ENCODE data around the gene CTNNA3.

DNA sequence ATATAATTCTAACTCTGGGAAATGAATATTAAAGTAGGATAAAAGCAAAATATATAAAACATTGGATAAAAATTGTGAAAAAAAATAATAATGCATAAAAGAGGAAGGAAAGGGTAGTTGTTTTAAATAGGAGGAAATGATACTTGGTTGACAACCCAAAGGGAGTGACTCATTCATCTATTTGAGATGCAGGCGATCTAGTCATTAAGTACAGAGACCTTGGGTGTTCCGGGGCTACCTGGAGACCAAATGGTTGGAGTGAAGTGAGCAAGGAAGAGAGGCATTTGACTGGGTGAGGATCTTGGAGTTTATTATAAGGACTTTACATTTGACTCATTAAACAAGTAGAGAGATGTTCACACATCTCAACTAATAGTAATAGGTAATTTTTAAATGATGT, 659.2 kb downstream of the CTNNA3 start:
- TF ChIP-seq, protein P1, sequence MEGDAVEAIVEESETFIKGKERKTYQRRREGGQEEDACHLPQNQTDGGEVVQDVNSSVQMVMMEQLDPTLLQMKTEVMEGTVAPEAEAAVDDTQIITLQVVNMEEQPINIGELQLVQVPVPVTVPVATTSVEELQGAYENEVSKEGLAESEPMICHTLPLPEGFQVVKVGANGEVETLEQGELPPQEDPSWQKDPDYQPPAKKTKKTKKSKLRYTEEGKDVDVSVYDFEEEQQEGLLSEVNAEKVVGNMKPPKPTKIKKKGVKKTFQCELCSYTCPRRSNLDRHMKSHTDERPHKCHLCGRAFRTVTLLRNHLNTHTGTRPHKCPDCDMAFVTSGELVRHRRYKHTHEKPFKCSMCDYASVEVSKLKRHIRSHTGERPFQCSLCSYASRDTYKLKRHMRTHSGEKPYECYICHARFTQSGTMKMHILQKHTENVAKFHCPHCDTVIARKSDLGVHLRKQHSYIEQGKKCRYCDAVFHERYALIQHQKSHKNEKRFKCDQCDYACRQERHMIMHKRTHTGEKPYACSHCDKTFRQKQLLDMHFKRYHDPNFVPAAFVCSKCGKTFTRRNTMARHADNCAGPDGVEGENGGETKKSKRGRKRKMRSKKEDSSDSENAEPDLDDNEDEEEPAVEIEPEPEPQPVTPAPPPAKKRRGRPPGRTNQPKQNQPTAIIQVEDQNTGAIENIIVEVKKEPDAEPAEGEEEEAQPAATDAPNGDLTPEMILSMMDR (IDR thresholded peaks at IDR 0.05), result no peak
- TF ChIP-seq POLR2A (IDR thresholded peaks at IDR 0.05), result no peak

Measured in testis (tissue), 2 donors.